Measurements from ENCODE around the gene SDF2L1.

Gene SDF2L1

GRCh38 chr22:21659864-21660525 is 17.9 kb downstream of the SDF2L1 start:
- no peak for DNase-seq (ENCODE audit: low read depth)
- no peak for TF ChIP-seq CTCF (IDR thresholded peaks at IDR 0.05; ENCODE audit: insufficient read depth, low read depth, low read length, missing control alignments)
- no peak overlapping the region for H3K4me3 ChIP-seq (ENCODE audit: low read depth, low read length)

GRCh38 chr22:21660904-21661303 is 18.8 kb downstream of the SDF2L1 start:
- no peak for DNase-seq (ENCODE audit: low read depth)
- no peak for TF ChIP-seq CTCF (IDR thresholded peaks at IDR 0.05; ENCODE audit: insufficient read depth, low read depth, low read length, missing control alignments)
- H3K4me3 ChIP-seq (ENCODE audit: low read depth, low read length), result no peak overlapping the region

DNA sequence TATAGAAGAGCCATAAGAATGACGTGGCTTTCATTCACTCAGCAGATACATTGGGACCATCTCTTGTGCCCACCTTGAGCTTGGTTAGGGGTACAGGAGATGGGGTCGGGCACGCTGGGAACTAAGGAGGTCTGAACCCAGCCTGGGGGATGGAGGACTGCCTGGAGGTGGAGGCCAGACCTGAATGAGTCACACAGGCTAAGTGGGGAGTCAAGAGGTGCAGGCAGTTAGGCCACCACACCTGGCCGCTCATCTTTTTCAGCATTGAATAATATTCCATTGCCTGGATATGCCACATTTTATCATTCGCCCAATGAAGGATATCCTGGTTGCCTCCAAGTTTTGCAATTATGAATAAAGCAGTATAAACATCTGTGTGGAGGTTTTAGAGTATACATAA is 19.9 kb downstream of the SDF2L1 start:
- H3K4me3 ChIP-seq (ENCODE audit: low read depth, low read length), result no peak overlapping the region
- DNase-seq (ENCODE audit: low read depth), result no peak
- TF ChIP-seq CTCF (IDR thresholded peaks at IDR 0.05; ENCODE audit: insufficient read depth, low read depth, low read length, missing control alignments), result no peak

DNA sequence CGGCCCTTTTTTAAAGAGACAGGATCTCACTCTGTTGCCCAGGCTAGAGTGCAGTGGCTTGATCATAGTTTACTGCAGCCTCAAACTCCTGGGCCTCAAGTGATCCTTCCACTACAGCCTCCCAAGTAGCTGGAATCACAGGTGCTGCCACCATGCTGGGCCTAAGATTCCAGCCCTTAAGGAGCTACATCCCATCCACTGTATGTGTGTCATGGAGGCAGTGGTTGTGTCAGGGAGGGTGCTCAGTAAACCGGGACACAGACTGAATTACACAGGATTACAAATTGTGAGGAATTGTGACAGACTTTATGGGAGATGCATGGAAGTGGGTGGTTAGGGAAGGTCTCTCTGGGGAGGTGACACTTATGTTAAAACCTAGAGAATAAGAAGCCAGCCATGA is 21.6 kb downstream of the SDF2L1 start:
- TF ChIP-seq CTCF (IDR thresholded peaks at IDR 0.05; ENCODE audit: insufficient read depth, low read depth, low read length, missing control alignments), result no peak
- no peak for DNase-seq (ENCODE audit: low read depth)
- H3K4me3 ChIP-seq (ENCODE audit: low read depth, low read length), result no peak overlapping the region

DNA sequence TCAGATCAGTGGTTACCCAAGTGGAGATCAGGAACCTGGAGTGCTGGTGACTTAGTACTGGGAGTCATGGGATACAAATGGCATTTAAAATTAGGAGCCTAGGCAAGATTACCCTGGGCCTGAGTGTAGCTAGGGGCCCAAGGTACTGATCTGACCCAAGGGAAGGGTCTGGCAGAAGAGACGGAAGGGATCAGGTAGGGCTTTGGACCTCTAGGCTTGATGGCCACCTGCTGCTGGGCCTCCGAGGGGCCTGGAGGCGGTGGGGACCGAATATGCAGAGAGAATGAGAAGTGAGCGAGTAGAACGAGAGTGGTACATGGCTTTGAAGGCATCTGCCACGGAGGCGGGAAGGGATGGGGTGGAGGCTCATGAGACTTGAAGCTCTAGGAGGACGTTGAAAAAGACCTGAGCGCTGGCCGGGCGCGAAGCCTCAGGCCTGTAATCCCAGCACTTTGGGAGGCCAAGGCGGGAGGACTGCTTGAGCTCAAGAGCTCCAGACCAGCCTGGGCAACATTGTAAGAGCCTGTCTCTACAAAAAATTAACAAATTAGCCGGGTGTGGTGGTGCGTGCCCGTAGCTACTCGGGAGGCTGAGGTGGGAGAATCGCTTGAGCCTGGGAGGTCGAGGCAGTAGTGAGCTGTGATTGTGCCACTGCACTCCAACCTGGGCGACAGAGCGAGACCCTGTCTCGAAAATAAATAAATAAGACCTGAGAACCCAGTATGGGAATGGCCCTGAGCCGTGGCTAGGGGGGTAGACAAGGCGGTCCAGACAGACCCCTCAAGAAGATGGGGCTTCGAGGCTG is 23.1 kb downstream of the SDF2L1 start:
- peak overlapping the region; percentile 73 for H3K4me3 ChIP-seq (ENCODE audit: low read depth, low read length)
- no peak for DNase-seq (ENCODE audit: low read depth)
- TF ChIP-seq CTCF (IDR thresholded peaks at IDR 0.05; ENCODE audit: insufficient read depth, low read depth, low read length, missing control alignments), result no peak

- H3K4me3 ChIP-seq (ENCODE audit: low read depth, low read length), result peak overlapping the region; percentile 73
- DNase-seq (ENCODE audit: low read depth), result no peak
- no peak for TF ChIP-seq CTCF (IDR thresholded peaks at IDR 0.05; ENCODE audit: insufficient read depth, low read depth, low read length, missing control alignments)
Observed at GRCh38 chr22:21666786-21667185, 24.7 kb downstream of the SDF2L1 start.

All from GM12865 (cell line).